Measurements from ENCODE around the gene KLHL29.

DNA sequence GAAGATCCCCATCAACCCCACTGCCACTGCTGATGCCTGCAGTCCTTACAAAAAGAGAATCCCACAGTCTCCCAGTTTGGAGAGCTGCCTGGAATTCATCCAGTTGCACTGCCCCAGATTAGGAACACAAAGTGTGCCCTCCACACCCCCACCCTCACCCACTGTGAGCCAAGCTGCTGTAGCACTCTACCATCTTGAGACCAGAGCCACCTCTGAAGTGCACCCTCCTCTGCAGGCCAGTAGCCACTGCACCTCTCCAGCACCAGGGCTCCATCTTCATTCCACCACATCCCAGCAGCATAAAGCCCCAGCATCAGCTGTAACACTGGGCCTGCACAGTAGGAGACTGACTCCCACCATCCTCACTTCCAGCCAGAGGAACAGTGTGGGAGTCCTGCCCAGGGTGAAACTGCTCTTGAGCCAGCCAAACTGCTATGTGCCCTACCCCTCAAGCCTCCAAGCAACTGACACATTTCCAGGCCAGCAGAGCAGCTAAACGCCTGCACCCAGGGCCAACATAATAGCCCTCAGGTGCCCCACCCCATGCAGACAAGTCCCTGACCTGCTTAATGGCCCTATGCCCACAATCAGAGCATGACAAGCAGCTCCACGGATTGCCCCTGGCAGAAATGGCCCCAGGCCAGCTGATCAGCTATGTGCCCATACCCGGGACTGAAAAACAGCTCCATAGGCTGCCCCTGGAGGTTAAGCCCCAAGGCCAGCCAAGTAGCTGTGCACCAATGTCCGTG, 335.9 kb downstream of the KLHL29 start:
- TF ChIP-seq, protein P1, sequence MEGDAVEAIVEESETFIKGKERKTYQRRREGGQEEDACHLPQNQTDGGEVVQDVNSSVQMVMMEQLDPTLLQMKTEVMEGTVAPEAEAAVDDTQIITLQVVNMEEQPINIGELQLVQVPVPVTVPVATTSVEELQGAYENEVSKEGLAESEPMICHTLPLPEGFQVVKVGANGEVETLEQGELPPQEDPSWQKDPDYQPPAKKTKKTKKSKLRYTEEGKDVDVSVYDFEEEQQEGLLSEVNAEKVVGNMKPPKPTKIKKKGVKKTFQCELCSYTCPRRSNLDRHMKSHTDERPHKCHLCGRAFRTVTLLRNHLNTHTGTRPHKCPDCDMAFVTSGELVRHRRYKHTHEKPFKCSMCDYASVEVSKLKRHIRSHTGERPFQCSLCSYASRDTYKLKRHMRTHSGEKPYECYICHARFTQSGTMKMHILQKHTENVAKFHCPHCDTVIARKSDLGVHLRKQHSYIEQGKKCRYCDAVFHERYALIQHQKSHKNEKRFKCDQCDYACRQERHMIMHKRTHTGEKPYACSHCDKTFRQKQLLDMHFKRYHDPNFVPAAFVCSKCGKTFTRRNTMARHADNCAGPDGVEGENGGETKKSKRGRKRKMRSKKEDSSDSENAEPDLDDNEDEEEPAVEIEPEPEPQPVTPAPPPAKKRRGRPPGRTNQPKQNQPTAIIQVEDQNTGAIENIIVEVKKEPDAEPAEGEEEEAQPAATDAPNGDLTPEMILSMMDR (IDR thresholded peaks at IDR 0.05; ENCODE audit: insufficient read depth, low read length) = no peak
- TF ChIP-seq POLR2AphosphoS5 (IDR thresholded peaks at IDR 0.05; ENCODE audit: low read depth) (no peak), GABPA (IDR thresholded peaks at IDR 0.05; ENCODE audit: low read depth) (no peak)

All from HL-60 (cell line).